ENCODE results near the gene CCDC69.

DNA sequence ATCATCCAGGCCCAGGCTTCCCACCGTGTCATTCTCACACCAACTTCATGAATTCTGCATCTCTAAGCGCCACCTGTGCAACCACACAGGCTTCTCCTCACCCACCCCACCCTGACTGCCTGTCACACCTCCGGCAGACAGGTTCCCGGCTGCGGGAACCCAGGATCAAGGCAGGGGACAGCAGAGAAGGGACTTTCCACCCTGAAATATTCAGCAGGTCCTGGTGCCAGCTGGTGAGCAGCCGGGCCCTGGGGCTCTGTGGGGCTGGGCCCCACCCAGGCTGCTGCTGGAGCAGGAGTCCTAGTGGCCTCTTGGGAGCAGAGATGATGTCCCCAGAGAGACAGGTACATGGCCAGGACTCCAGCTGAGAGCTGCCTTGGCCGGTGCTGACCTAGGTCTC is 79.0 kb downstream of the CCDC69 start:
- no peak for TF ChIP-seq PBX3 (IDR thresholded peaks at IDR 0.05; ENCODE audit: insufficient replicate concordance, low read depth, low read length)
- no peak for TF ChIP-seq SP1 (IDR thresholded peaks at IDR 0.05; ENCODE audit: low read depth, low read length)
- TF ChIP-seq, protein P1, sequence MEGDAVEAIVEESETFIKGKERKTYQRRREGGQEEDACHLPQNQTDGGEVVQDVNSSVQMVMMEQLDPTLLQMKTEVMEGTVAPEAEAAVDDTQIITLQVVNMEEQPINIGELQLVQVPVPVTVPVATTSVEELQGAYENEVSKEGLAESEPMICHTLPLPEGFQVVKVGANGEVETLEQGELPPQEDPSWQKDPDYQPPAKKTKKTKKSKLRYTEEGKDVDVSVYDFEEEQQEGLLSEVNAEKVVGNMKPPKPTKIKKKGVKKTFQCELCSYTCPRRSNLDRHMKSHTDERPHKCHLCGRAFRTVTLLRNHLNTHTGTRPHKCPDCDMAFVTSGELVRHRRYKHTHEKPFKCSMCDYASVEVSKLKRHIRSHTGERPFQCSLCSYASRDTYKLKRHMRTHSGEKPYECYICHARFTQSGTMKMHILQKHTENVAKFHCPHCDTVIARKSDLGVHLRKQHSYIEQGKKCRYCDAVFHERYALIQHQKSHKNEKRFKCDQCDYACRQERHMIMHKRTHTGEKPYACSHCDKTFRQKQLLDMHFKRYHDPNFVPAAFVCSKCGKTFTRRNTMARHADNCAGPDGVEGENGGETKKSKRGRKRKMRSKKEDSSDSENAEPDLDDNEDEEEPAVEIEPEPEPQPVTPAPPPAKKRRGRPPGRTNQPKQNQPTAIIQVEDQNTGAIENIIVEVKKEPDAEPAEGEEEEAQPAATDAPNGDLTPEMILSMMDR (IDR thresholded peaks at IDR 0.05 in 2 of 3, conservative IDR thresholded peaks at IDR 0.05 in 1 of 3; ENCODE audit: control insufficient read depth in 2 of 3, extremely low read depth in 1 of 3, insufficient read depth in 1 of 3, low read depth in 3 of 3, low read length in 3 of 3) = no peak
- TF ChIP-seq, protein P2, sequence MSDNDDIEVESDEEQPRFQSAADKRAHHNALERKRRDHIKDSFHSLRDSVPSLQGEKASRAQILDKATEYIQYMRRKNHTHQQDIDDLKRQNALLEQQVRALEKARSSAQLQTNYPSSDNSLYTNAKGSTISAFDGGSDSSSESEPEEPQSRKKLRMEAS (IDR thresholded peaks at IDR 0.05; ENCODE audit: low read depth, low read length) = no peak
- TF ChIP-seq ETV6 (conservative IDR thresholded peaks at IDR 0.05 in 1 of 2, IDR thresholded peaks at IDR 0.05 in 1 of 2; ENCODE audit: borderline replicate concordance in 1 of 2, low read depth in 1 of 2) = no peak
- no peak for TF ChIP-seq CEBPB (IDR thresholded peaks at IDR 0.05; ENCODE audit: borderline replicate concordance in 1 of 2, low read depth in 2 of 2, low read length in 2 of 2)
- TF ChIP-seq MEF2B (IDR thresholded peaks at IDR 0.05; ENCODE audit: partially characterized antibody, poor library complexity, severe bottlenecking) = peak; percentile 88
- TF ChIP-seq RBBP5 (conservative IDR thresholded peaks at IDR 0.05) = no peak
- no peak for TF ChIP-seq POLR2AphosphoS5 (IDR thresholded peaks at IDR 0.05; ENCODE audit: low read length)

Measured in GM12878 (cell line).